H9 (cell line): ENCODE results near the gene PPM1H. TPM values are rescaled to one million over a fixed set of nuclear protein-coding genes. Genes with fewer than 3 reads are reported as not detected.
A peak's percentile ranks its signal among the peaks of the same experiment; 100 is the strongest.

ENCODE experiments used
- DNase-seq: peaks from one replicate; pipeline ENCODE4 v3.0.0-alpha.2; 2017
- H2AFZ ChIP-seq: one replicate; pipeline ENCODE4 v1.6.1; 2013; ENCODE audit warnings: mild to moderate bottlenecking, low read length, control low read depth, moderate library complexity
- H2AK5ac ChIP-seq: 2 replicates; pipeline ENCODE4 v1.6.1; 2013; ENCODE audit warnings: low read length, control low read depth, mixed read lengths; ENCODE audit not compliant: insufficient read length
- H2BK120ac ChIP-seq: one replicate; pipeline ENCODE4 v1.6.1; 2013; ENCODE audit warnings: low read depth, mild to moderate bottlenecking, low read length, control low read depth, inconsistent platforms; ENCODE audit not compliant: poor library complexity, severe bottlenecking
- H2BK12ac ChIP-seq: 2 replicates; pipeline ENCODE4 v1.6.1; 2013; ENCODE audit warnings: low read length, control low read depth, mixed read lengths, low read depth; ENCODE audit not compliant: insufficient read length
- H2BK15ac ChIP-seq: 2 replicates; pipeline ENCODE4 v1.6.1; 2013; ENCODE audit warnings: low read depth, low read length, control low read depth
- H2BK20ac ChIP-seq: one replicate; pipeline ENCODE4 v1.6.1; 2013; ENCODE audit warnings: low read depth, mild to moderate bottlenecking, low read length, control low read depth, inconsistent platforms; ENCODE audit not compliant: poor library complexity, severe bottlenecking
- H2BK5ac ChIP-seq: 2 replicates; pipeline ENCODE4 v1.6.1; 2013; ENCODE audit warnings: low read length, control low read depth, mixed read lengths; ENCODE audit not compliant: insufficient read length
- H3K14ac ChIP-seq: 2 replicates; pipeline ENCODE4 v1.6.1; 2013; ENCODE audit warnings: low read length, control low read depth; ENCODE audit not compliant: insufficient read depth
- H3K18ac ChIP-seq: 2 replicates; pipeline ENCODE4 v1.6.1; 2013; ENCODE audit warnings: low read depth, mild to moderate bottlenecking, mixed read lengths, low read length, control low read depth; ENCODE audit not compliant: insufficient read length
- H3K23ac ChIP-seq: 2 replicates; pipeline ENCODE4 v1.6.1; 2013; ENCODE audit warnings: low read length, control low read depth, mixed read lengths, low read depth; ENCODE audit not compliant: insufficient read length
- H3K23me2 ChIP-seq: 2 replicates; pipeline ENCODE4 v1.6.1; 2013; ENCODE audit warnings: low read depth, mild to moderate bottlenecking, mixed read lengths, low read length, control low read depth; ENCODE audit not compliant: insufficient read length, poor library complexity, severe bottlenecking
- H3K27ac ChIP-seq: 2 replicates; pipeline ENCODE4 v1.5.1; 2013; ENCODE audit warnings: low read length, control low read depth, mixed read lengths, low read depth; ENCODE audit not compliant: insufficient read length
- H3K27me3 ChIP-seq: 2 replicates; pipeline ENCODE4 v1.6.1; 2013; ENCODE audit warnings: low read length, control low read depth, inconsistent platforms; ENCODE audit not compliant: insufficient read depth
- H3K4ac ChIP-seq: 2 replicates; pipeline ENCODE4 v1.6.1; 2013; ENCODE audit warnings: low read depth, mild to moderate bottlenecking, control low read depth, inconsistent platforms, low read length, moderate library complexity
- H3K4me1 ChIP-seq: 2 replicates; pipeline ENCODE4 v1.6.1; 2013; ENCODE audit warnings: low read length, control low read depth, inconsistent platforms; ENCODE audit not compliant: insufficient read depth
- H3K4me2 ChIP-seq: 2 replicates; pipeline ENCODE4 v1.6.1; 2013; ENCODE audit warnings: low read length, control low read depth, mixed read lengths; ENCODE audit not compliant: insufficient read length, insufficient read depth
- H3K56ac ChIP-seq: 2 replicates; pipeline ENCODE4 v1.6.1; 2013; ENCODE audit warnings: low read depth, mild to moderate bottlenecking, mixed read lengths, low read length, control low read depth; ENCODE audit not compliant: insufficient read length
- H3K79me1 ChIP-seq: 2 replicates; pipeline ENCODE4 v1.6.1; 2013; ENCODE audit warnings: low read depth, mild to moderate bottlenecking, moderate library complexity, low read length, control low read depth, inconsistent platforms; ENCODE audit not compliant: insufficient read depth, poor library complexity, severe bottlenecking
- H3K79me2 ChIP-seq: 2 replicates; pipeline ENCODE4 v1.6.1; 2013; ENCODE audit warnings: low read length, control low read depth, inconsistent platforms; ENCODE audit not compliant: insufficient read depth
- H3K9ac ChIP-seq: 2 replicates; pipeline ENCODE4 v1.6.1; 2013; ENCODE audit warnings: low read length, control low read depth, mixed read lengths; ENCODE audit not compliant: insufficient read length; ENCODE audit errors: extremely low read depth
- H3K9me3 ChIP-seq: one replicate; pipeline ENCODE4 v1.6.1; 2013; ENCODE audit warnings: low read depth, low read length, inconsistent platforms; ENCODE audit not compliant: control insufficient read depth
- H3T11ph ChIP-seq: one replicate; pipeline ENCODE4 v1.6.1; 2013; ENCODE audit warnings: mild to moderate bottlenecking, low read length, control low read depth, inconsistent platforms
- H4K20me1 ChIP-seq: one replicate; pipeline ENCODE4 v1.6.1; 2013; ENCODE audit not compliant: control insufficient read depth, insufficient read length, insufficient read depth
- H4K5ac ChIP-seq: 2 replicates; pipeline ENCODE4 v1.6.1; 2013; ENCODE audit warnings: low read depth, mild to moderate bottlenecking, mixed read lengths, low read length, control low read depth; ENCODE audit not compliant: insufficient read length
- H4K8ac ChIP-seq: replicated peaks from 2 replicates; pipeline ENCODE4 v1.6.1; 2013; ENCODE audit warnings: low read length, control low read depth, mixed read lengths, low read depth; ENCODE audit not compliant: insufficient read length
- H4K91ac ChIP-seq: 2 replicates; pipeline ENCODE4 v1.6.1; 2013; ENCODE audit warnings: low read depth, mild to moderate bottlenecking, moderate library complexity, mixed read lengths, low read length, control low read depth; ENCODE audit not compliant: insufficient read length
- H3K27ac Mint-ChIP-seq, 3 experiments: 2 replicates in 2 of 3; 3 replicates in 1 of 3; pipeline ENCODE4 v1.8.0; 2020 to 2021; ENCODE audit warnings: mixed read lengths in 3 of 3, mild to moderate bottlenecking in 1 of 3, moderate library complexity in 1 of 3
- H3K27me3 Mint-ChIP-seq: 2 replicates; pipeline ENCODE4 v1.8.0; 2021; ENCODE audit warnings: low read depth, mild to moderate bottlenecking, moderate library complexity, mixed read lengths
- H3K36me3 Mint-ChIP-seq, 3 experiments: 2 replicates in 2 of 3; 3 replicates in 1 of 3; pipeline ENCODE4 v1.8.0; 2020 to 2021; ENCODE audit warnings: low read depth in 3 of 3, mixed read lengths in 3 of 3; ENCODE audit not compliant: insufficient read depth in 1 of 3
- H3K4me1 Mint-ChIP-seq, 2 experiments: 2 replicates each; pipeline ENCODE4 v1.8.0; 2020; ENCODE audit warnings: mixed read lengths in 2 of 2
- H3K4me3 Mint-ChIP-seq, 2 experiments: 2 replicates in 1 of 2; 3 replicates in 1 of 2; pipeline ENCODE4 v1.8.0; 2020 to 2021; ENCODE audit warnings: mild to moderate bottlenecking in 2 of 2, mixed read lengths in 2 of 2, moderate library complexity in 1 of 2
- H3K9me3 Mint-ChIP-seq, 2 experiments: 2 replicates in 1 of 2; 3 replicates in 1 of 2; pipeline ENCODE4 v1.8.0; 2020; ENCODE audit warnings: mild to moderate bottlenecking in 2 of 2, mixed read lengths in 2 of 2, moderate library complexity in 1 of 2
- WGBS: extraction: QIAGEN DNeasy Blood & Tissue Kit; methylation state at CpG from one replicate; pipeline ENCODE4 v1.1.7; 2013; ENCODE audit warnings: missing lambda C conversion rate, low lambda C conversion rate, mixed read lengths; ENCODE audit not compliant: insufficient read length; ENCODE audit errors: extremely low coverage; 5-methylcytosine and 5-hydroxymethylcytosine counted together
- total RNA-seq: library from RNA; stranded (reverse); gene quantifications from 2 replicates; pipeline ENCODE4 v1.2.1, GENCODE V29; 2021
- TF ChIP-seq, protein P1 (sequence below): fragments of 200-600 bp; sonication (generic); conservative IDR thresholded peaks from 3 replicates; pipeline ENCODE4 v1.8.0; 2021; ENCODE audit warnings: antibody characterized with exemption, mild to moderate bottlenecking

The PPM1H gene
- total RNA-seq, 1 experiment from 2014 or later = 22.1 TPM

DNA sequence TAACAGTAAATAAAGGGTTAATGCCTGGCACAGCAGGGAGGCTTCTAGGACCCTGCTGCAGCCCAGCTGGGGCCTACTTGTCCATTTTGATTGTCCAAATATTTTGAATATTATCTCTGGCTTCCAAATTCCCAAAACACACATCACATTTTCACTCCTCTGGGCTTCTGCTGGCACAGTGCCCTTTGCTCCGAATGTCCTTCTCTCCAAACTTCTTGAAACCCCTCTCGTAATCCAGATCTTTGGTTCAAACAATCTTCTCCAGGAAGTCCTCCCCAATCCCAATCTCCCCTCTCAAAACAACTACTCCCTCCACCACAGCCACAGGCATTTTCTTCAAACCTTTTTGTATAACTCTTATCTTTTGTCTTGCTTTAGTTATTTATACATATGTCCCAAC is 225.6 kb downstream of the PPM1H start:
- H3K9ac ChIP-seq = no peak overlapping the region
- H3K18ac ChIP-seq = no peak overlapping the region
- no peak overlapping the region for H2BK12ac ChIP-seq
- TF ChIP-seq, protein P1, sequence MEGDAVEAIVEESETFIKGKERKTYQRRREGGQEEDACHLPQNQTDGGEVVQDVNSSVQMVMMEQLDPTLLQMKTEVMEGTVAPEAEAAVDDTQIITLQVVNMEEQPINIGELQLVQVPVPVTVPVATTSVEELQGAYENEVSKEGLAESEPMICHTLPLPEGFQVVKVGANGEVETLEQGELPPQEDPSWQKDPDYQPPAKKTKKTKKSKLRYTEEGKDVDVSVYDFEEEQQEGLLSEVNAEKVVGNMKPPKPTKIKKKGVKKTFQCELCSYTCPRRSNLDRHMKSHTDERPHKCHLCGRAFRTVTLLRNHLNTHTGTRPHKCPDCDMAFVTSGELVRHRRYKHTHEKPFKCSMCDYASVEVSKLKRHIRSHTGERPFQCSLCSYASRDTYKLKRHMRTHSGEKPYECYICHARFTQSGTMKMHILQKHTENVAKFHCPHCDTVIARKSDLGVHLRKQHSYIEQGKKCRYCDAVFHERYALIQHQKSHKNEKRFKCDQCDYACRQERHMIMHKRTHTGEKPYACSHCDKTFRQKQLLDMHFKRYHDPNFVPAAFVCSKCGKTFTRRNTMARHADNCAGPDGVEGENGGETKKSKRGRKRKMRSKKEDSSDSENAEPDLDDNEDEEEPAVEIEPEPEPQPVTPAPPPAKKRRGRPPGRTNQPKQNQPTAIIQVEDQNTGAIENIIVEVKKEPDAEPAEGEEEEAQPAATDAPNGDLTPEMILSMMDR = no peak
- H2BK5ac ChIP-seq = no peak overlapping the region
- no peaks in the 10 kb centered on the region for H3K23me2 ChIP-seq
- no peak overlapping the region for H2AFZ ChIP-seq
- H3K4me3 Mint-ChIP-seq = no peak overlapping the region
- no peak overlapping the region for H4K8ac ChIP-seq
- no peak overlapping the region for H4K91ac ChIP-seq
- WGBS = no CpG with 5 or more reads among the region's 2 CpGs
- H3K4me1 Mint-ChIP-seq = peaks cover 44 to 50% of the 10 kb centered on the region in 2 experiments
- no peaks in the 10 kb centered on the region for H3K79me2 ChIP-seq
- no peak overlapping the region for H2BK15ac ChIP-seq
- no peak overlapping the region for H2AK5ac ChIP-seq
- no peaks in the 10 kb centered on the region for H3K9me3 ChIP-seq
- no peaks in the 10 kb centered on the region for H3K9me3 Mint-ChIP-seq
- H3K56ac ChIP-seq = no peak overlapping the region
- no peak overlapping the region for H4K5ac ChIP-seq
- no peak overlapping the region for H2BK120ac ChIP-seq
- H3K27me3 ChIP-seq = no peaks in the 10 kb centered on the region
- no peaks in the 10 kb centered on the region for H4K20me1 ChIP-seq
- no peaks in the 10 kb centered on the region for H3K79me1 ChIP-seq
- peak overlapping the region in 1 of 3 experiments; percentile 14; a peak in 2 of 7 replicates for H3K27ac Mint-ChIP-seq
- H3K36me3 Mint-ChIP-seq = peaks cover 0 to 6% (median 6%) of the 10 kb centered on the region in 3 experiments; a peak in 3 of 7 replicates
- no peak overlapping the region for H3K14ac ChIP-seq
- no peak overlapping the region for H3T11ph ChIP-seq
- H3K4me1 ChIP-seq = peaks cover 2% of the 10 kb centered on the region; the same call in 1 of the 2 replicates
- no peak for DNase-seq
- H3K4ac ChIP-seq = no peak overlapping the region
- H3K27ac ChIP-seq = no peak overlapping the region
- H3K27me3 Mint-ChIP-seq = no peaks in the 10 kb centered on the region
- H3K4me2 ChIP-seq = no peak overlapping the region
- H3K23ac ChIP-seq = no peak overlapping the region
- H2BK20ac ChIP-seq = no peak overlapping the region
